CD4-positive, alpha-beta T cell treated with Interleukin-4 for 4 hours (primary cell): ENCODE data around the gene ADAMTS14.

ENCODE experiments used
- DNase-seq: peaks from one replicate; pipeline ENCODE4 v3.0.0-alpha.2; 2020

Gene ADAMTS14

DNA sequence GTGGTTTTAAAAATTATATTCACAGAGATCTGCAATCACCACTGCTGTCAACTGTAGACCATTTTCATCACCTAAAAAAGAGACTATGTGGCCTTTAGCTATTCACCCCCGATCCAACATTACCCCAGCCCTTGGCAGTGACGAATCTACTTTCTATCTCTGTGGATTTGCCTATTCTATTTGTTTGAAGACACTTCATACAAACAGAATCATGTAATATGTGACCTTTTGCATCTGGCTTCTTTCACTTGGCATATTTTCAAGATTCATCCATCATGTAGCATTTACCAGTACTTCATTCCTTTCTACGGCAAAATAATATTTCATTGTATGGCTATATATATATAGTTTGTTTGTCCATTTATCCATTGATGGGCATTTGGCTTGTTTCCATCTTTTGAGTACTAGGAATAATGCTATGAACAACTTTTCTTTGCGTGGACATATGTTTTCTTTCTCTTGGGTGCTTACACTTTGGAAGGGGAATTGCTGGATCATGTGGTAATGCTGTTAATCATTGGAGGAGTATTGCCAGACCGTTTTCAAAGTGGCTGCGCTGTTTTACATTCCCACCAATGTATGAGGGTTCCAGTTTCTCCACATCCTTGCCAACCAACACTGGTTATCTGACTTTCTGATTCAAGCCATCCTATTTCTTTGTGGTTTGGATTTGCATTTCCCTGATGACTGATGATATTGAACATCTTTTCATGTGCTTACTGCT lies 22.3 kb downstream of the ADAMTS14 start:
- DNase-seq = no peak

- no peak for DNase-seq
These were observed 23.1 kb downstream of the ADAMTS14 start for GRCh38 chr10:70695241-70696030.

GRCh38 chr10:70698211-70698610 lies 25.9 kb downstream of the ADAMTS14 start:
- DNase-seq = no peak

DNA sequence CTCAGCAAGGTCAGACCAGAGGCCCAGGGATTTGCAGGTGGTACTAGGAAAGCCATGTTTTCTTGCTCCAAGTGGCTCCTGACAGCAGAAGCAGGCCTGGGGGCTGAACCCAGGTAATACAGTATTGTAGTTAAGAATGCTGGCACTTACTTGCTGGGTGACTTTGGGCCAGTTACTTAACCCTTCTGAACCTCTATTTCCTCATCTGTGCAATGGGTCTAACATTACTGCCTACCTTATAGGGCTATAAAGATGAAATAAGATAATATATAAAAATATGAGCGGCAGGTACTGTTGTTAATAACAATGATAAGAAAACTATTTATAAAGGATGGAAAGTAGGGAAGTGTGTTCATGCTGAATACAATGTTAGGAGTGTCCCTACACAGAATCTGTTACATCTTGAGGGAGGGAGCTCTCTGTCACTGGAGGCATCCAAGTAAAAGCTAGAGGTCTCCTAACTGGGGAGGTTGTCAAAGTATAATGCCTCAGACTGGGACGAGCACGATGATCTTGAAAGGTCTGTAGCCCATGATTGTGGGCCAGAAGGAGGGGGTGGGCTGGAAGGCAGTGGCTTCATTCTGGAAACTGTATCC lies 26.9 kb downstream of the ADAMTS14 start:
- DNase-seq = no peak

DNA sequence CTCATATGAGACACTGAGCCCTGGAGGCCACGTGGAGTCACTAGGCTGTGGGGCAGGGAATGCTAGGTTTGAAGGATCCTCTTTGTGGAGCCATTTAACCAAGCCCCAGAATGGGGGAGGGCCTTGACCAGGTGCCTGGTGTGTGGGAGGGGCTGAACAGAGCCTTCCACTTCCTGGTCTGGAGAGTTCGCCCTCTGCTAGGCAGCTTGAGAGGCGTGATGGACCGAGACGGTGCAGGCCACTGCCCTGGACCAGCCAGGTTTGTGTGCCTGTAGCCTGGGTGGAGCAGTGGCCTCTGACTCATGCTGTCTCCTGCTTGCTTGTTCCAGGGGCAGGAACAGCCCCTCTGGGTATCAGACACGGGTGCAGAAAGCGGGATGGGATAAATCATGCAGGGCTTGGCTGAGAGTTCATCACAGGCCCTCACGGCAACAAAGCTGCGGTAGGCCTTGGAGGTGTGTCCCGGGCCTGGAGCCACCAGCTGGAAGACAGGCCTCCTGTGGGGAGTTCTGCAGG lies 27.4 kb downstream of the ADAMTS14 start:
- no peak for DNase-seq

- no peak for DNase-seq
These were observed 30.0 kb downstream of the ADAMTS14 start for GRCh38 chr10:70702190-70702763.

DNA sequence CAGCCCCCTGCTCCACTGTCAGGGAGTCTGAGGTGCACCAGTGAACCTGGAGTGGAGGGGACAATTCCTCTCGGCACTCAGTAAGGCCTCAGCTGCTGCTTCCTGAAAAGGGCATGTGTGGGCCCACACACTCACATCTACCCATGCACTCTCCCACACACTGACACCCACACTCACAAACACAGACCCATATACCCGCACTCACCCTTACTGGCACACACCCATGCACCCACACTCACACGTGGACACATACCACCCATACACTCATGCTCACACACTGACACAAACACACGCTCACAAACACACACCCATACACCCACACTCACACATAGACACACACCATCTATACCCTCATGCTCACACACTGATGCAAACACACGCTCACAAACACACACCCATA lies 31.9 kb downstream of the ADAMTS14 start:
- DNase-seq = no peak

DNA sequence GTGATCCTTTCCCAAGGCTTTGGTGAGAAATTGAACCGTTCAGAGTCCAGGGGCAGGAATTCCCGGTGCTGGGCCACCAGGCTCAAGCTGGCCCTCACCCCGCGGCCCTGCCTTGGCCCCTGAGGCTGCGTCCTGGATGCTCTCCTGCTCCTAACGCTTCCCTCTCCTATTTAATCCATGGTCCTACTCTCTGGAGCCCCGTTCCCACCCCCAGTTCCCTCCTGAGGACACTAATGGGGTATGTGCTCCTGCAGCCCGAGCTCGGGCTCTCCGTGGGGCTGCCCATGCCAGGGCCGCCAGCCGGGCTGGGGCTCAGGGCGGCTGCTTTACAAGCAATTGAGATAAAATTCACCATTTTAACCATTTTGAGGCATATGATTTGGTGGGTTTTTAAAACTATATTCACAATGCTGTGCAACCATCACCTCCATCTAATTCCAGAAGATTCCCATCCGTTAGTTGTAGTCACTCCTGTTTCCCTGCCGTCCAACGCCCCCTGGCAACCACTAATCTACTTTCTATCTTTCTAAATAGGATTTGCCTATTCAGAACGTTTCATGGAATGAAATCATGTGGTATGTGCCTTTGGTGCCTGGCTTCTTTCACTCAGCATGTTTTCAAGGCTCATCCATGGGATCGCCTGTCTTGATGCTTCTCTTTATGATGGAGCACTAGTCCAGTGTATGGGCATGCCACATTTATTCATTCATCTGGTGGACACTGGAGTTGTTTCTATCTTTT lies 33.0 kb downstream of the ADAMTS14 start:
- no peak for DNase-seq

GRCh38 chr10:70711177-70711576 lies 38.9 kb downstream of the ADAMTS14 start:
- no peak for DNase-seq

DNA sequence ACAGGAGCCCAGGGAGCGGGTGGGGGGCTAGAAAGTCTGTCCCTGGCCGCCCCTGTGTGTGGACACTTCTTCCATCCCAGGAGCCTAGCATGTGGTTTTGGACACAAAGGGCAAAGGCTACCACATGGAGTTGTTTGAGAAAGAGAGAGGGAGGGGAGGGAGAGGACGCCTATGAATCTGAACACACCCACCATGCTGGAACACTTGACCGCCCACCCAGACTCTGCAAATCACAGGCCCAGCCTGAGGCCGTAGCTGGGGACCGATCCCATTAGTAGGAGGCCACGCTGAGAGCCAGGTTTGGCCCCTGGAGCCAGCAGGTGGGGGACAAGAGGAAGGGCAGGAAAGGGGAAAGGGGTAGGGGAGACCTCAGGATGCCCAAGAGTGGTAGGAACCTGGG lies 39.6 kb downstream of the ADAMTS14 start:
- DNase-seq = no peak

DNA sequence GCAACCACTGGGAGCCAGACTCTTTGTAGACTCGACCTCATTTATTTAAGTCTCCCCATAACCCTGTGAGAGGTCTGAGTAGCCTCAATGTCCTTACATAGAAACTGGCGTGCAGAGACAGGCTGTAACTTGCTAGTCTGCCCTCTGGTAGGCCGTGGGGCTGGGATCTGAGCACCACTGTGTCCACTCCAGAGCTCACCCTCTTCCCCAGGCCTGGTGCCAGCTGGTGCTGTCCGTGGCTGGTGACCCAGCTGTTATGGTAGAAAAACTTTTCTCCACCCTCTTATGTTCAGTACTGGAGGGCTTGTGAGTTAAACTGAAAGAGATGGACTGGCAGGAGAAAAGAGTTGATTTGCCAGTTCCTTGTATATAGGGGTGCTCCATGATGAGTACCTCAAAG lies 41.9 kb downstream of the ADAMTS14 start:
- no peak for DNase-seq

DNA sequence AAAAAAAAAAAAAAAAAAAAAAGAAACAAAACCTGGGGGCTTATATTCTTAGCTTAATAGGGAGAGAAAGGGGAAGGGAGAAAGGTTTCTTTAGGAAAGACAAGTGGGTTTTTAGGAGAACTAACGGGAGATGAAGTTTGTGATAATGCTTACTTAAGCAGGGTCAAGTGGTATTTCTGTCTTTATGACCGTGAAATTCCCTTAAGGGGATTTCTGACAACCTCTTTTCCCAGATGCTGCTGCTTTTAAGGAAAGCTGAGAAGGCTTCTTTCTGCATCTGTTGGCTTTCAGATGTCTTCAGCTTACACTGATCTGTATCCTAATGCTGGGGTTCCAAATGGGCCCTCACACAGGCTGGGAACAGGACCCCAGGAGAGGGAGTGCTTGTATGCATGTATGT lies 42.6 kb downstream of the ADAMTS14 start:
- no peak for DNase-seq

GRCh38 chr10:70715853-70716795 lies 43.8 kb downstream of the ADAMTS14 start:
- no peak for DNase-seq

DNA sequence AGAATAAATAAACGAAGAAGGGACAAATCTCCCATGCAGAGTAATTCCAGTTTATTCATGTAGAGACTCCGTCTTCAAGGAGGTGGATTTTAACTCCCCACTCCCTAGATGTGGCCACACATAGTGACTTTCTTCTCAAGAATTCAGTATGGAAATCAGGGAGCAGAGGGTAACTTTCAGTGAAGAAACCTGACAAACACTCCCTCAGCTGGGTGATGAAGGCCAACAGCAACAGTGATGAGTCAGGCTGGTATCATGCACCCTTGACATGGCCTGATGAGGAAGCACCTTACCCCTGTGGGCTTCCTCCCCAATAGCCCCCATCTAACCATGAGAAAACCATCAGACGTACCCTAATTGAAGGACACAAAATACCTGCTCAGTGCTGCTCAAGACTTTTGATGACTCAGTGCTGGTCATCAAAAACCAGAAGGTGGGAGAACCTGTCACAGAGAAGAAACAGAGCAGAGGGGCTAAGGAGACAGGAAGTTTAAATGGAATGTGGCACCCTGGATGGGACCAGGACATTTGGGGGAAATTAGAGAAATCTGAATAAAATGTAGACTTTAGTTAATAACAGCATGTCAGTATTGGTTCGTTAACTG lies 50.6 kb downstream of the ADAMTS14 start:
- DNase-seq = no peak

DNA sequence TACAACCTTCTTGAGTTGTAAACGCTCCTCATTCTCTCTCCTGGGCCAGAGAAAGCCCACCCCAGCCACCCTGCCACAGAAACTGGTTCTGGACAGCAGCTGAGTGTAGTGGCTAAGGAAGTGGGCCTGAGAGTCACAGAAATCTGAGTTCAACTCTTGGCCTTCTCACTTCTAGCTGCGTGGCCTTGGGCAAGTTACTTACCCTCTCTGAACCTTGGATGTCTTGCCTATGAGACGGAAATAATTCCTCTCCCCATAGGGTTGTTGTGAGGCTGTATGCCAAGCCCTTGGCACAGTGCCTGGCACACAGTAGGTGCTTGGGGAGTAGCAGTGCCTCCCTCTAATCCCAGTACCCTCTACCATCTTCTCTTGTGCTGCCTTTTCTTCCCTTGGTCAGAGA lies 51.5 kb downstream of the ADAMTS14 start:
- no peak for DNase-seq

DNA sequence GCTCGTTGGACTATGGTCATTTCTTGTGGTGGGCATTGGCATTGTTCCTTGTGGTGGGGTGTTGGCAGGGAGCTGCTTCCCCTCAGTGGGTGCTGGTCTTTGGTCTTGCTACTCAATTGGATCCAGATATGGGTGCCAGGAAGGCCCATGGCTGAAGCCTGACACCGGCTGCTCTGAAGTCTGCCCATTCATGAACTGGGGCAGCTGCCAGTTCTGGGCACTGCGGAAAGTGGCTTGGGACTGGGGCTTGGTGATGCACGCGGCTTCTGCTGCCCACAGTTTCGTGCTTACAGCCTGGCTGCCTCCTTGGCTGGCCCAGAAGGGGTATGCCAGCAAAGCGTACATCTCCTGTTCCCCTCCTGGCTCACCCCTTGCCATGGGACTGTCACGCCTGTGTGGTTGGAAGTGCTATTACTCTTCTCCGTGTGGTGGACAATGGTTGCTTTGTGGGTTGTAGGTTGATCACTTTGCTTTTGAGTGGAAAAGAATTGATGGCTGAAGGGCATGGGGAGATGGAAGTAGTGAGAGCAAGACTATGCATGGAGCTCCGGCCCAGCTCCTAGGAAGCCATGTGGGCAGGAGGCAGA lies 54.7 kb downstream of the ADAMTS14 start:
- DNase-seq = no peak

DNA sequence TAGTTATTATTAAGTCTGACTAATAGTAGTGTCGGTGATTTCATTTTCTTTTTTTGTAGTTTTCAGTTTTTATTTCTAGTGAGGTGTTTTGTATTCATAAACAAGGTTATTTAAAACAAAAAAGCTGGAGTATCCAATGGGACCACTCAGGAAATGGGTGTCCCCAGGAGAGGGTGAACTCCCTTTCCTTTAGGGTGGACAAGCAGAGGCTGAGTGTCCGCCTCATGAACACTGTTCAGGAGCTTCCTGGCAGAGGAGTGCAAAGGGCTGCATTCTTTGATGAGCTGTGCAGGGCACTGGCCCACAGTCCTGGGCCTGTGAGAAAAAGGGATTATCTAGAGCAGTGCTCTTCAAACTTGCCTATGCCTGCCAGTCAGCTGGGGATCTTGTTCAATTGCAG lies 56.0 kb downstream of the ADAMTS14 start:
- no peak for DNase-seq

DNA sequence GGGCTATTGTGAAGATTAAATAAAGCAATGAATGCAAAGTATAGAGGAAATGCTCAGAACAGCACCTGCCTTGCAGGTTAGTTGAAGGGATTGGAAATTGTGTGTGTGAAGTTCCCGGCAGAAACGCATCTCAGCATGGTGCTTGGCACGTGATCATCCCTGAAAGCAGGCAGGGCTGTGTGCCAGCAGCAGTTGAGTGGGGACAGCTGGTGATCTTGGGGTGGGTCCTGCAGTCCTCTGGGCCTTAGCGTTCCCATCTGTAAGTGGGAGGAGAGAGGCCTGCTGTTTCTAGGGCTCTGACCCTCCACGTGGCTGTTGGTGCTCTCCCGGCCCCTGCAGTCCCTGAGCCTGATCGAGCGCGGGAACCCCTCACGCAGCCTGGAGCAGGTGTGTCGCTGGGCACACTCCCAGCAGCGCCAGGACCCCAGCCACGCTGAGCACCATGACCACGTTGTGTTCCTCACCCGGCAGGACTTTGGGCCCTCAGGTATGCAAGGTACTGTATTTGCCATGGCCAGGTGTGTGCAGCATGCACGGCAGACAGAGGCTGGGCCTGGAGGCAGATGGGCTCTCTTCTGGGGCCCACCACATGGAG lies 57.6 kb downstream of the ADAMTS14 start:
- no peak for DNase-seq

GRCh38 chr10:70730955-70731354 lies 58.6 kb downstream of the ADAMTS14 start:
- DNase-seq = no peak

- no peak for DNase-seq
These were observed 60.3 kb downstream of the ADAMTS14 start for GRCh38 chr10:70732569-70732968.
